NCI-H2171 treated with DMSO at 0.1 percent for 48 hours (cell line): ENCODE data around the gene UTY.

Source experiments
- DNase-seq: peaks from one replicate; lab custom pipeline; 2025; lab: John Stamatoyannopoulos, UW

The UTY gene

DNA sequence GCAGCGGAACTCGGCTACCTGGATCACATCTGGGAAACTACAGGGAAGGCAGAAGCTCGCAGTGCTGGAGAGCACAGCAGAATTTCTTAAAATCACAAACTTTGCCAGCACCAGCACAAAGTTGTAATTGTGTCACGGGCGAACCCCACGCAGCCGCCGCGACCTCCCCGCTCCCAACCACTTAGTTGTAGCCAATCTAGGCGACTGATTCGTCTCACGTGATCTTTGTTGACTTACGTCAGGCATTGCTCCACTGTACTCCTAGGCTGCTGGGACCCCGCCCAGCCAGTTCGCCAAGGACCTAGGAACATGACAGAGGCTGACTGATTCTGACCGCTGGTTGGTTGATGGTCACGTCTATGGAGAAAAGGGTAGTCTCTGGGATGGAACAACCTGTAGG lies at the start of gene UTY:
Gene UTY (minus strand): TSS at position 206 of the 400 bp plus-strand sequence. CDS start 368 bp downstream, outside the sequence.
- peak; percentile 87 for DNase-seq

- no peak for DNase-seq
Observed at GRCh38 chrY:13520474-13520873, 40.6 kb upstream of the UTY start.

DNA sequence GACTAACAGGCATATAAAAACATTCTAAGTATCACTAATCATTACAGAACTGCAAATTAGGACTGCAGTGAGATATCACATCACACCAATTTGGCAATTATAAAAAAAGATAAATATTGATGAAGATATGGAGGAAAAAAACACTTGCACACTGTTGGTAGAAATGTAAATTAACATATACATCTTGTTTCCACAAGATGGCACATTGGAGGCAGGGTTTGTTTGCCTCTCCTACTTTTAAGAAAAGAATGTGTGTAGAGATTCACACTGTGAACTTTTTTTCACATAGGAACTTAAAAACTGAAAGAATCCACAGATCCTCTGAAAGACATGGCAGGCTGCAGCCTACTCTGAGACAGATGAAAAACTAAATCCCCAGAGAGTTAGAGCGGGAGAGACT lies 21.4 kb upstream of the UTY start:
- peak; percentile 3 for DNase-seq

GRCh38 chrY:13493737-13494136 lies 13.9 kb upstream of the UTY start:
- no peak for DNase-seq

- DNase-seq = no peak
Observed at GRCh38 chrY:13492408-13492807, 12.6 kb upstream of the UTY start.

GRCh38 chrY:13488738-13489137 lies 8.9 kb upstream of the UTY start:
- DNase-seq = no peak

DNA sequence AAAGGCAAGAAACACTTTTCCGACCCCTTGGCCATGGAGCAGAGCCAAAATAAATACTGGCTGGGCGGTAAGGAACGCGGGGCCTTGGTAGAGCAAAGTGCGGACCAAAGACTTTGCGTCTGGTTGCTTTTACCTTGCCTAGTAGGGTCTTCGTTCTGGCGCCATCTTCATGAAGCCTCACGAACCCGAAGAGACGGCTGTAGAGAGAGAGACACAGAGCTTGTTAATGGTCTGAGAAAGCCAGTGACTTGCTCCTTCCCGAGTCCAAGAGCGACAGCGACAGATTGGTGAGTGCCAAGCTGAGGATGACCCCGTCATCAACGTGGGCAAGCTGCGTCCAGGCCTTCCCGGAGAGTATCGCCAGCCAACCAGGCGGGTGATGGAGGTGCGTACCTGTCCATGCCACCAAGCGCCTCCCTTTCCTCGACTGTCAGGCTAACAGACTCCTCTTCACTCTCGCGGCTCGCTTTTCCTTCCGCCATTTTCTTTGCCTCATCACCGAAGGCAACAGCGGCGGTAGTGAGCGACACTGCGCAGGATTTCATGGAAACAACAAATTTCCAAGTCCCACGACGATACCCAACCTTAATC lies 617 bp downstream of the UTY start:
- DNase-seq = peak; percentile 64

- peak; percentile 68 for DNase-seq
Observed at GRCh38 chrY:13478126-13478785, 1.6 kb downstream of the UTY start.

DNA sequence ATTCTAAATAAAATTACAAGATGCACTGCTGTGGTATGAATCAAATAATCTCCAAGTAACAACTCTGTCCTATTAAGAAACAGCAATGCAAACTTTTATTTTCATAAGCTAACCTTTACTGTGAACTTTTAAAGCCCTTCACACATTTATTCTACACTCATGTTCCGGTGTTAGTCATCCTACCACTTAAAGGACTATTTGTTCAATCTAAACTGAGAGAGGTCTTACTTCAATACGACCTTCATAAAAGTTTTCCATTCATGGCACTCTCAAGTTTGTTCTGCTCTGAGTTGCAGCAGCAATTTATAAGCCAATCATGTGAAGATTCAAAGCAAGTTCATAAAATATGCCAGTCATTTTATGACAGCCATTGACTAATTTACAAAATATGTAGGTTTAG lies 4.8 kb downstream of the UTY start:
- DNase-seq = no peak

DNA sequence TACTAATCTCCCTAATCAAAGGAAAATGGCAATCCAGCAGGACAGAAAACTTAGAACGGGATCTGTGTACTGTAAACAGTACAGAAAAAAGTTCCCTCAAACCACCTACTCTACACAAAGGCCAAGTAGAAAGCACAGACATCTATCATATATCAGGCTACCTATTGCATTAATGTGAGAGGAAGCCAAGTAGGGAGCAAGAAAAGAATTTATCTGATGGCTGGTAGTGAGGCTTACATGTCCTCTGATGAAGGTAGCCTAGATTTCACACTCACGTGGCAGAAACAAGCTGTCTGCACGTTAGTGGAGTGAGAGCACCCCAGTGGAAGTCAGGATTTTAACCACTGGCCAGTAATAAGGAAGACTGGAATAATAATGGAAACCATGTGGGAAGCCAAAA lies 28.3 kb downstream of the UTY start:
- DNase-seq = no peak

- no peak for DNase-seq
Observed at GRCh38 chrY:13450596-13451130, 29.2 kb downstream of the UTY start.

DNA sequence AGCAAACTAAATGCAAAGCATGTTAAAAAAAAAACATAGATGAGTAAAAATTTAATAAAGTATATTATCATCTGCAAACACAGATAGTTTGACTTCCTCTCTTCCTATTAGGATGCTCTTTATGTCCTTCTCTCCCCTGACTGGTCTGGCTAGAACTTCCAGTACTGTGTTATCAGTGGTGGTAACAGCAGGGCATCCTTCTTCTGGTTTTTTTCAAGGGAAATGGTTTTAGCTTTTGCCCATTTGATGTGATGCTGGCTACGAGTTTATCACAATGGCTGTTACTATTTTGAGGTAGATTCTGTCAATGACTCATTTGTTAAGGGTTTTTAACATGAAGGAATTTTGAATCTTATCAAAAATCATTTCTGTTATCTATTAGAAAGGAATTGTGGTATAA lies 34.3 kb downstream of the UTY start:
- no peak for DNase-seq

DNA sequence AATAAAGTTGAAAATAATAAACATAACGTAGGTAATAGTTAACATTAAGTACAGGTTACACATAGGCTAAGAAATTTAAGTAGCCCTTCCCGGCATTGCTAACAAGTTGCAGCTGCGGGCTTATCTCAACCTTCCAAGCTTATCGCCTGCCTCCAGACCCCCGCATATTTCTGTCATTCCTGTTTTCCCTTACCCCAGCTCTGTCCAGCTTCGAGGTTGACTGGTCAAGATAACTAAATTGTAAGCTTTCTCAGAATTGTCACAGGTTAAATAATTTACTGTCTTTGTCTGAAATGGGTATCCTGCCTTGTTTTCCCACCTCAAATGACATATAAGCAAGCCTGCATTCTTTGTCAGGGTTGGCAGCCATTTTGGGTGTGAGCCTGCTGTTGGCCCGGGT lies 36.7 kb downstream of the UTY start:
- no peak for DNase-seq

GRCh38 chrY:13440811-13441210 lies 39.0 kb downstream of the UTY start:
- DNase-seq = no peak

DNA sequence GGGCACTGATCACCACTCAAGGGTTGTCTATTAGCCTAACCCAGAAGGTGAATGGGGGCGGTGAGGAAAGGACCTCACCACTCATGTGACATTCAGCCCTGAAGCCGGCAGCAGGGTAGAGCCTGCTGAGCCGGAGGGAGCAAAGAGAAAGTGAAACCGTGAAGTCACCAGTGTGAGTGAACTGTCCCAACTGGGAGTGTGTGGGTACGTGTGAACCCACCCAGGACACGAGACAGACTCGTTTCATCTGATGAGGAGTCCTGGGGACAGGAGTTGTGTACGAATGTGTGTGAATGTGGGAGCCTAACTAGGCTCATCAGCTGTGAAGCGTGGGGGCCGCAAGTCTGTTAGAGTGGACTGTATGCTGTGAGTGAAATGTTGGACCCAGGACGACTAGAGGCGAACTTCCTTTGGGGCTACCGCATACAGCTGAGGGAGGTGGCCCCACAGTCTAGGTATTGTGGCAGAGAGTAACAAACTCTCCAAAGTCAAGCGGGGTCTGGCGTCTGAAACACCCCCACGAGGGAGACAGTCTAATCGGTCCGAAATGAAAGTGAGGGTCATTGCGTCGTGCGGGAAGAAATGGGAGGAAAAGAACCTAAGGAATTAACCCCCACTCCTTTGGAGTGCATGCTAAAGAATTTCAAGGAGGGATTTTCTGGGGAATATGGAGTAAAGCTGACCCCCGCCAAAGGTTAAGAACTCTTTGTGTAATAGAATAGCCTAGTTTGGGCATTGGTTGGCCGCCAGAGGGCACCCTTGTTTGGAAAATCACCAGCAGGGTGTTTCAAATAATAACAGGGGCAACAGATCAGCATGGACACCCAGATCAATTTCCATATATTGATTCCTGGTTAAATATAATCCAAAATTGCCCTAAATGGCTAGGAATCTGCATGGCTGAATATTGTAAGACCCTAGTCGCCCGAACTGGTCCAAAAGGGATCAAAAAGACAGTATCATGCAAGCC lies 43.6 kb downstream of the UTY start:
- DNase-seq = peak; percentile 21

DNA sequence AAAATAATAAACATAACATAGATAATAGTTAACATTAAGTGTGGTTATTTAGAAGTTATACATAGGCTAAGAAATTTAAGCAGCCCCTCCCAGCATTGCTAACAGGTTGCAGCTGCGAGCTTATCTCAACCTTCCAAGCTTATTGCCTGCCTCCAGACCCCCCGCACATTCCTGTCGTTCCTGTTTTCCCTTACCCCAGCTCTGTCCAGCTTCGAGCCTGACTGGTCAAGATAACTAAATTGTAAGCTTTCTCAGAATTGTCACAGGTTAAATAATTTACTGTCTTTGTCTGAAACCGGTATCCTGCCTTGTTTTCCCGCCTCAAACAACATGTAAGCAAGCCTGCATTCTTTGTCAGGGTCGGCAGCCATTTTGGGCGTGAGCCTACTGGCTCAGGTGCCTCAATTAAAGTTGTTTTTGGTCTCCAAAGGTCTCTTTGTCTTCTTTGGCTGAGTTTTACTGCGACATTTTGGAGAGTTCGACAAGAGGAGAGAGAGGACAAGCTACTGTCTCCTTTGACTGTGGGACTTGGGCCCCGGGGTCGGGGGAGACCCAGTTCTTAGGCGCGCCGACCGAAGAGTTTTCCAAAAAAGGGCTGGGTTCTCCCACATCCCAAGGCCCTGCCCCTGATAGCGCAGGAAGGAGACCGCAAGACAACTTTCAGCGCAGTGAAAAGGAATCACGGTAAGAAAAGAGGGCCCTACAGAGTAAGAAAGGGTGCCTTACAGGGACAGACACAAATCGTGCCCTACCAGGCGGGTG lies 44.4 kb downstream of the UTY start:
- no peak for DNase-seq

- DNase-seq = no peak
Observed at GRCh38 chrY:13432293-13433025, 47.4 kb downstream of the UTY start.

DNA sequence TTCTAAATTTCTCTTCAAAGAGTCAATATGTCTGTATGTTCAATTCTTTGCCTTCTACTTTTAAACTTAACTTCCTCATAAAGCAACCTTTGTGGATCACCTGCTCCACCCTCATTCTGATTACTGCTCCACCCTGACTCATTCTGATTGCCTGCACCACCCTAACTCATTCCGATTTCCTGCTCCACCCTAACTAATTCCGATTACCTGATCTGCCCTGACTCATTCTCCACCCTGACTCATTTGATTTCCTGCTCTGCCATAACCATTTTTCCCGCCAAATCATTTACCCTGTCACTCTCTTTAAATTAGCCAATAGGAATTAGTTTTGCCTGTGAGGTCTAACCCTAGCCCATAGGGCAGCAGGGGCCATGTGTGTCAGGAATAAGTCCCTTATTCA lies 50.3 kb downstream of the UTY start:
- no peak for DNase-seq

DNA sequence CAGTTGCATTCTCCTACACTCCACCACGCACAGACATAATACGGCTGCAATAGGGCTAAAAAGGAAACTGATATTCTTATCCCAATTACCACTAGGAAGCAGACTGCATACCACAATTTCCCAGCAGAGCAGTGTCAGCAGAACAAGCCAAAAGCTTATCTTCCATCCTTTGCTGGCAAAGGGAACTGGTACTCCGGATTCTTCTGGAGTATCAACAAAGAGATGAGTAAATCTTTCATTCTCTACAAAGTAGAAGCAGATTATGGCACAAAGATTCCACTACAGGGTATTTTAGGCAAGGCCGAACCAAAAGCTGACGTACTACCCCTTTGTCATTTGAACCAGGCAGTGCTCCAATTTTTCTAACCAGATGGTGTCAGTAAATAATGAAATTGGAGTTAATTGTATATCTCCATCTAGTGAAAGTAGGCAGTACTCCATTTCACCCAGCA lies 56.5 kb downstream of the UTY start:
- DNase-seq = peak; percentile 65

DNA sequence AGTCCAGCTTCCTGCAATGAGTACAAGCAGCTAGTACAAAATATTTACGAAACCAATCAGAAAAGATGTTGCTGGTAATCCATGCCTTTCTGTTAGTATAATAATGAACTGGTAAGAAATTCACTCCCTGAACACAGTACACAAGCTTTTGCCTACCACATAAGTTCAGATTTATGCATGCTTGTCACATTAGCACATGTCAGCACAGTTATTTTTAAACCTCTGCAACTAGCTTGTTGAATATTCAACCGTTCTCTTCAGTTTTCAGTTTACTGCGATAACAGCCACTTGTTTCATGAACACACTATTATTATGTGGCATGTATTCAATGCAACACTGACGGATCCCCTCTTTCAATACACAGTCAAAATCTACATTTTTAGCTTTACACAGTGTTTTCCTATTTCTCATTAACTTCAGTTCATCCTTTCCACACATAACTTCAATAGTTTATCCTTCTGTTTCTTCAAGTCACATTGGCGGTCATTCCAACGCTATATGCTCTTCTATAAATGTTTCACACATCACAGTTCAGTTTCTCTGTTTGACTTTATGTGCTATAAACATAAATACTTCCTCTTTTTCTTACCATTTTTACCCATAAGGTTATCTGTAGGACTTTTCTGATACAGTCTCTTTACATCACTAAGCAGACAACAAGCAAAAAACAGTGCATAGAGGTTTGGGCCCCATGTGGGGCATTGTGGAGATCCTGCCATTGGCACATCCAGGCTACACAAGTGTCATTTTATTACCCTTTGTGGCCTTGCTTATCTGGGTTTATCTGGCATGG lies 62.8 kb downstream of the UTY start:
- DNase-seq = no peak
